ENCODE results near the gene RBP5. TPM values are rescaled to one million over a fixed set of nuclear protein-coding genes. Genes with fewer than 3 reads are reported as not detected.

The RBP5 gene
- total RNA-seq, 1 experiment from 2014 or later, result 2.3 TPM

DNA sequence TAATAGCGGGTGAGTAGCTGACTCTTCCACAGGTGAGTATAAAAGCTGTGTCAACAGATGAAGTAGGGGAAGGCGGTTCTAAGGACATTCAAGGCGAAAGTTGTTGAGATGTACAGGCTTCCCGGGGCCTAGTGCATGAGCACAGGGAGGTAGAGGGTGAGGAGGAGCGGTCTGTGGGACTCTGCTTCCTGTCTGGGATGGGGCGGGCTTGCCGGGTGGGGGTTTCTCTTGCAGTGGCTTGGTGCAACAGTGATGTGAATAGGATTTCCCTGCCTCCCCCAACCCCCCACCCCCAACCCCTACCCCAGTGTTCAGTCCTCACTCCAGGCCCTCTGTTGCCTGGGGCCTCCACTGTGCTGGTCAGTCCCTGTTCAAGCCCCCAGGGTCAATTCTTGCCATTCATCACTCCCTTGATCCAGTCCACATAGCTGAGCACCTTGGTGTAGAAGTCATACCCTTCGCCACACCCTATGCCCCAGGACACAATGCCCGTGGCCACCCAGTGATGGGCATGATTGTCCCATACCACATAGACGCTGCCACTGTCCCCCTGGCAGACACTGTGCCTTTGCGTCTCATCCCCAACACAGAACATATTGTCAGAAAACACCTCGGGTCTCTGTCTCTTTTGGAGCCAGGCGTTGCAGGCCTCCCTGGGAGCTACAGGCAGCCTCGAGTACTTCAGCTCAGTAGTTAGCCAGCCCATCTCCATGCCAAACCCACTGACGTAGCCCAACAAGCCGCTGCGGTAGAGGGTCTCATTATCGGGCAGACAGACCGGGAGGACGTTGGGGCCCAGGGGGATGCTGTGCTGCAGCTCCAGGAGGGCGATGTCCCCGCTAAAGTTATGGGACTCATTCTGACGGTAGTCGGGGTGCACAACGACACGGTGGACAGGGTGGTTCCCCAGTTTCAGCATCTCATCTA lies 32.4 kb downstream of the RBP5 start:
- Mint-ChIP-seq H3K9me3 (ENCODE audit: low read depth, unreplicated experiment) (no peaks in the 10 kb centered on the region), H3K36me3 (ENCODE audit: insufficient read depth, unreplicated experiment) (peaks cover 31% of the 10 kb centered on the region), H3K27me3 (ENCODE audit: unreplicated experiment) (peaks cover 16% of the 10 kb centered on the region), H3K4me1 (ENCODE audit: low read depth, unreplicated experiment) (no peaks in the 10 kb centered on the region), H3K4me3 (ENCODE audit: low read depth, unreplicated experiment) (no peak overlapping the region), H3K27ac (ENCODE audit: unreplicated experiment) (no peak overlapping the region)
- TF ChIP-seq, protein P1, sequence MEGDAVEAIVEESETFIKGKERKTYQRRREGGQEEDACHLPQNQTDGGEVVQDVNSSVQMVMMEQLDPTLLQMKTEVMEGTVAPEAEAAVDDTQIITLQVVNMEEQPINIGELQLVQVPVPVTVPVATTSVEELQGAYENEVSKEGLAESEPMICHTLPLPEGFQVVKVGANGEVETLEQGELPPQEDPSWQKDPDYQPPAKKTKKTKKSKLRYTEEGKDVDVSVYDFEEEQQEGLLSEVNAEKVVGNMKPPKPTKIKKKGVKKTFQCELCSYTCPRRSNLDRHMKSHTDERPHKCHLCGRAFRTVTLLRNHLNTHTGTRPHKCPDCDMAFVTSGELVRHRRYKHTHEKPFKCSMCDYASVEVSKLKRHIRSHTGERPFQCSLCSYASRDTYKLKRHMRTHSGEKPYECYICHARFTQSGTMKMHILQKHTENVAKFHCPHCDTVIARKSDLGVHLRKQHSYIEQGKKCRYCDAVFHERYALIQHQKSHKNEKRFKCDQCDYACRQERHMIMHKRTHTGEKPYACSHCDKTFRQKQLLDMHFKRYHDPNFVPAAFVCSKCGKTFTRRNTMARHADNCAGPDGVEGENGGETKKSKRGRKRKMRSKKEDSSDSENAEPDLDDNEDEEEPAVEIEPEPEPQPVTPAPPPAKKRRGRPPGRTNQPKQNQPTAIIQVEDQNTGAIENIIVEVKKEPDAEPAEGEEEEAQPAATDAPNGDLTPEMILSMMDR (IDR thresholded peaks at IDR 0.05; ENCODE audit: unreplicated experiment), result no peak
- intact Hi-C loops (cut with micrococcal nuclease; ENCODE audit: unreplicated experiment), result no loop called here
- CTCF ChIA-PET, result interaction anchor here (1.0 kb wide), 1 partner anchor 12 kb away, joined by 5 read pairs; no protein-coding TSS in a partner anchor
- BruUV-seq (replicated peaks), result no TSS peak
- DNase-seq, result no peak

DNA sequence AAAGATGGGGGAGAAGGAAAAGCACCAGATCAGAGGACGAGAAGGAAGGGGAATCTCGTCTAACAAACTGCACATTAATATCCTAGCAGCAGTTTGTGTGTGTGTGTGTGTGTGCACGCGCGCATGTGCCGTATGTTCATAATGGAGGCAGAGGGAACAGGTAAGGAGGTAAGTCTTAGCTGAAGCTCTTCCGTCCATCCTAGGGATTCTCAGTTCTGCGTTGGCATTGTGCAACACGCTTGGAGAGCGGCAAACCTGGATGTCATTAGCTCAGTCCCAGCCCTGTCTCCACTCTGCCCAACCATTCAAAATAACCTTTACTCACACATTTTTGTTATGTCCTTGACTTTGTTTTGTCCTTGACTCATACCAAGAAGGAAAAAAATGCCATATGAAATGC lies 34.8 kb downstream of the RBP5 start:
- intact Hi-C loops (cut with micrococcal nuclease; ENCODE audit: unreplicated experiment), result loop anchor here (5.0 kb wide), 1 partner anchor 77 kb away; the partner anchor contains the start of gene LPCAT3
- H3K36me3 Mint-ChIP-seq (ENCODE audit: insufficient read depth, unreplicated experiment), result peaks cover 31% of the 10 kb centered on the region

DNA sequence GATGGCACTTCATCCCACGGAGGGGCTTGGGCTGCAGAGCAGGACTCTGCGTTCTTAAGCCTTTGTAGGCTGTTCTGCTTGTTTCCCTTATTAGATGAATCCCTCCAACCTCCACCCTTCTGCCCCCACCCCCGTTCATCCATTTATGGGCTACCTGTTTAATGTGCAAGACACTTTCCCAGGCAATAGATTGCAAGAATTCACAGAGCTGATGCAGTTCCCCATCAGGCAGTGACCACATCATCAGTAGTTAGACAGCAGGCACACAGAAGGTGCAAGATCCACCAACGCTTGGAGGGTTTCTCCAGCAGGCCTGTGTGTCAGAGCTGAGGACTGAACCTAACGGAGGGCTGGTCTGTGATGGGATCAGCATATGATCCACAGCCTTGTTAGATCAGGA lies 35.2 kb downstream of the RBP5 start:
- TF ChIP-seq, protein P1 (IDR thresholded peaks at IDR 0.05; ENCODE audit: unreplicated experiment), result no peak
- Mint-ChIP-seq H3K9me3 (ENCODE audit: low read depth, unreplicated experiment) (no peaks in the 10 kb centered on the region), H3K36me3 (ENCODE audit: insufficient read depth, unreplicated experiment) (peaks cover 31% of the 10 kb centered on the region), H3K27ac (ENCODE audit: unreplicated experiment) (peak overlapping the region; percentile 16), H3K27me3 (ENCODE audit: unreplicated experiment) (peaks cover 41% of the 10 kb centered on the region), H3K4me1 (ENCODE audit: low read depth, unreplicated experiment) (no peaks in the 10 kb centered on the region), H3K4me3 (ENCODE audit: low read depth, unreplicated experiment) (no peak overlapping the region)
- intact Hi-C loops (cut with micrococcal nuclease; ENCODE audit: unreplicated experiment), result loop anchor here (5.0 kb wide), 1 partner anchor 76 kb away; the partner anchor contains the start of gene LPCAT3
- CTCF ChIA-PET, result interaction anchor here (0.6 to 0.9 kb wide), 2 partner anchors 25 to 165 kb away, joined by 3 to 8 read pairs; no protein-coding TSS in a partner anchor
- BruUV-seq (replicated peaks), result no TSS peak
- no peak for DNase-seq

More for the DNA sequence above, 34.8 kb downstream of the RBP5 start:
- CTCF ChIA-PET, result interaction anchor here (0.6 to 0.9 kb wide), 2 partner anchors 25 to 166 kb away, joined by 3 to 8 read pairs; no protein-coding TSS in a partner anchor
- BruUV-seq (replicated peaks), result no TSS peak
- TF ChIP-seq, protein P1 (IDR thresholded peaks at IDR 0.05; ENCODE audit: unreplicated experiment), result no peak
- Mint-ChIP-seq H3K4me3 (ENCODE audit: low read depth, unreplicated experiment) (no peak overlapping the region), H3K27ac (ENCODE audit: unreplicated experiment) (peak overlapping the region; percentile 16), H3K9me3 (ENCODE audit: low read depth, unreplicated experiment) (no peaks in the 10 kb centered on the region), H3K4me1 (ENCODE audit: low read depth, unreplicated experiment) (no peaks in the 10 kb centered on the region), H3K27me3 (ENCODE audit: unreplicated experiment) (peaks cover 37% of the 10 kb centered on the region)
- no peak for DNase-seq

DNA sequence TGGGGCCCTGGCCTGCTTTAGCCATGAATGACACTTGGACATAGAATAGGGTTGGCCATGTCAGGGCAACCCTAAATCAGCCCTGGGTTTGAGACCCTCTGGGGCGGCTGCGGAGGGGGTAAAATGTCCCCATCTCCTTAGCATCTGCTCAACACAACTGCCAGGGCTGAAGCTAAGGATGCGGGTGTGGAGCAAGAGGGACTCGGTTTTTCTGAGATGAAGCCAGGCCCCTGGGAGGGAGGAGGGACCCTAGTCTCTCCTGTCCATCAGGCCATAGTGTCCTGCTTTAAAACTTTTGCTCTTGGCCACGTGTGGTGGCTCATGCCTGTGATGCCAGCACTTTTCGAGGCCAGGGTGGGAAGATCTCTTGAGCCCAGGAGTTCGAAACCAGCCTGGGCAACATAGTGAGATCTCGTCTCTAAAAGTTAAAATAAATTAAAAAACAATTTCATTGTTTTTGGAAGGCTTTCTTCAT lies 35.7 kb downstream of the RBP5 start:
- CTCF ChIA-PET, result no interaction called here
- no peaks in the 10 kb centered on the region for H3K9me3 Mint-ChIP-seq (ENCODE audit: low read depth, unreplicated experiment)
- H3K4me3 Mint-ChIP-seq (ENCODE audit: low read depth, unreplicated experiment), result peak overlapping the region; percentile 57
- no peaks in the 10 kb centered on the region for H3K4me1 Mint-ChIP-seq (ENCODE audit: low read depth, unreplicated experiment)
- TF ChIP-seq, protein P1 (IDR thresholded peaks at IDR 0.05; ENCODE audit: unreplicated experiment), result no peak
- DNase-seq, result no peak
- peaks cover 31% of the 10 kb centered on the region for H3K36me3 Mint-ChIP-seq (ENCODE audit: insufficient read depth, unreplicated experiment)
- peaks cover 44% of the 10 kb centered on the region for H3K27me3 Mint-ChIP-seq (ENCODE audit: unreplicated experiment)
- intact Hi-C loops (cut with micrococcal nuclease; ENCODE audit: unreplicated experiment), result loop anchor here (1.0 to 5.0 kb wide), 3 partner anchors 33 to 149 kb away; partner anchors contain the start of genes C12orf57, C1S and LPCAT3
- no peak overlapping the region for H3K27ac Mint-ChIP-seq (ENCODE audit: unreplicated experiment)
- no TSS peak for BruUV-seq (replicated peaks)

Data from Calu3 (cell line).